Endothelial cell of hepatic sinusoid (primary cell): ENCODE data around the gene NRXN3.
"Not testable (repeated sequence)": the region's sequence is repeated elsewhere in the genome, so short reads cannot be mapped to it uniquely, and the experiment has no call there.

Experiments
- in situ Hi-C: cut with HindIII; loops from 2 replicates; pipeline ENCODE4 v1.10.0; 2017; ENCODE audit warnings: low sequenced_read_pairs

The NRXN3 gene

DNA sequence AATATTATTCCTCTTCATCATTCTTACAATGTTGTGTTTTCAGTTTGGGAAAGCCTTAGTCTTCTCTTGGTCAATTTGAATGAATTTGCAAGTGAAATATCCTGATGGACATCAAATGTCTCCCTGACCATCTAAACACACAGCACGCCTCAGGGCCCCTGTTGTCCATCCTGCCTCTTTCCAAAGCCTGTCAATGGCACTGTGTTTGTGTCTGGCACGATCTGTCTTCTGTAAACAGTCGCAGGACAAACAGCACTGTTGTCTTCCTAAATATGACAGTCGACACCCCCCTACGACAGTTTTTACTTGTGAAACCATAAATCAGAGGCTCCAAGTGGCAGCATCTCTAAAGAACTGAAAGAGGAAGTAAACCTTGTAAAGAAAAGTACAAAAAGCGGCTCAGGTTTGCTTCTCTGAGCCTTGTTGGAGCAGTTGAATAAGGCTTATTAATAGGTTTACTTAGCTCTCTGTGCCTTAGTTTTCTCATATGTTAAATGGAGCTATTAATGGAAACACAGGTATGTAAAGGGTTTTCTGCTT, 285.8 kb downstream of the NRXN3 start:
- in situ Hi-C loops, result no loop called here

GRCh38 chr14:78469947-78470346, 299.8 kb downstream of the NRXN3 start:
- in situ Hi-C loops, result no loop called here

- in situ Hi-C loops, result no loop called here
These were observed 309.1 kb downstream of the NRXN3 start for GRCh38 chr14:78479127-78479780.

- in situ Hi-C loops, result no loop called here
These were observed 313.9 kb downstream of the NRXN3 start for GRCh38 chr14:78484028-78484427.

- in situ Hi-C loops, result no loop called here
These were observed 315.9 kb downstream of the NRXN3 start for GRCh38 chr14:78486081-78486480.

- in situ Hi-C loops, result no loop called here
These were observed 316.4 kb downstream of the NRXN3 start for GRCh38 chr14:78486621-78487020.

DNA sequence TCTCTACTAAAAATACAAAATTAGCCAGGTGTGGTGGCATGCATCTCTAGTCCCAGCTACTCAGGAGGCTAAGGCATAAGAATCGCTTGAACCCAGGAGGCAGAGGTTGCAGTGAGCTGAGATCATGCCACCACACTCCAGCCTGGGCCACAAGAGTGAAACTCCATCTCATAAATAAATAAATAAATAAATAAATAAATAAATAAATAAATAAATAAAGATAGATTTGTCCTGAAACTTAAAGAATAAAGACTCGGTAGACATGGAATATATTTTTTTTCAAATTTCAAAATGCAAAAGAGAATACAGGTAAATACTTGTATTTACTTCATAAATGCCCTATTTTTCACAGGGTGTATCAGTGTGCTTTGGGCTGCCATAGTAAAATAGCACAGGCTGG, 317.4 kb downstream of the NRXN3 start:
- in situ Hi-C loops, result not testable (repeated sequence)

DNA sequence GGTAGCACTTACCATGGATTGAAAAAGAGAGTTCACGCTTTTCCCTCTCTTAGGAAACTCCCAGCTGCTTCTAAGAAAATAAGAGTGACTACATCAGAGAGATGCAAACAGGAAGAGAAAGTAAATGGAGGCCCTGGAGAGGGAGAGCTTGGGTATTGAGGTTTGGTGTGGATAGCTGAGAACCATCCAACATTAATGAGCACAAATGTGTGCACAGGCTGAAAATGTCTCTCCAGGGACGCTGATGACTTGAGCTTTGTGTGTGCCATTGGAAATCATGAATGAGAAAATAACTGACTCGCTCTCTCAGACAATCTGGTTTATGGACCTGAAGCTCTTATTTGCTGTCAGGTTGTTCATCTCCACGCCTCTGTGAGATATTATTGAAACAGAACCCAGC, 318.8 kb downstream of the NRXN3 start:
- in situ Hi-C loops, result no loop called here

GRCh38 chr14:78491048-78491447, 320.9 kb downstream of the NRXN3 start:
- in situ Hi-C loops, result no loop called here

DNA sequence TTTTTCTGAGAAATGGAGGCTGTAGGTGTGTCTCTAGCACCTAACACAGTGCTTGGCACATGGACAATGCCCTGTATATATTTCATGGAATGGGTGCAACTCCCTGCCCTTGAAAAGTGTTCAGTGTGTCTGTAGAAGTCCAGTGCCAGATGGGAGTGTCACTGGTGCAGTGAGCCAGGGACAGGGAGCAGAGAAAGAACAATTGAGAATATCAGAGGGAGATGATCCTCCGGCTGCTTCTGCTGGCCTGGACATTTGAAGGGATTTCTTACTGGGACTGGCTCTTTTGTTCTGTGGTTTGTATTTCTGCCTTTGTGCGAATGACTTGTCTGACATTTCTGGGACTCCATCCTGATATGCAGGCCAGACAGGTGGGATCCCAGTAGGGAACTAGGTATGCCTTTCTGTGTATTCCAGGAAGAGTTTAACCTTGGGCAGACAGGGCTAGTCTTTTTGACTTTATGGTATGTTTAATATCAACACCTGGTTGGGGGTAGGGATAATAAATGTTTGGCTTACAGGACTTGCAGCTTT, 328.0 kb downstream of the NRXN3 start:
- in situ Hi-C loops, result no loop called here

- in situ Hi-C loops, result no loop called here
These were observed 331.7 kb downstream of the NRXN3 start for GRCh38 chr14:78501909-78502308.

GRCh38 chr14:78508023-78508422, 337.9 kb downstream of the NRXN3 start:
- in situ Hi-C loops, result no loop called here

GRCh38 chr14:78509516-78509915, 339.3 kb downstream of the NRXN3 start:
- in situ Hi-C loops, result no loop called here

- in situ Hi-C loops, result no loop called here
These were observed 341.8 kb downstream of the NRXN3 start for GRCh38 chr14:78512021-78512420.

GRCh38 chr14:78519863-78520262, 349.7 kb downstream of the NRXN3 start:
- in situ Hi-C loops, result no loop called here

DNA sequence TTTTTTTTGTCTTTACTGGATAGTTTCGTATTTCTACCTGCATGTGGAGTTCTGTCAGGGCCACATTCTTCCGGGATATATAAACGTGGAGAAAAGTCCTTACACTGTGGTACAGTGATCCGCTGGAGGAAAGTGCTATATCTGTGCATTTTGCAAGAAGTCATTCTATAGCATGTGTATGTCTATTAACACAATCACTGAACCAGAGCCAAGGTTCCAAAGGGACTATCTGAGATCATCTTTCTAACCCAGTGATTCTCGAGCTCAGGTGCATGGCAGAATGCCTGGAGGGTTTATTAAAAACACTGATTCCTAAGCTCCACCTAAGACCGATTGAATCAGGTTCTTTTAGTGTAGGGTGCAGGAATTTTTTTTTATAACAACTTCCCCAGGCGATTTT, 354.0 kb downstream of the NRXN3 start:
- in situ Hi-C loops, result no loop called here

GRCh38 chr14:78524766-78525165, 354.6 kb downstream of the NRXN3 start:
- in situ Hi-C loops, result no loop called here

DNA sequence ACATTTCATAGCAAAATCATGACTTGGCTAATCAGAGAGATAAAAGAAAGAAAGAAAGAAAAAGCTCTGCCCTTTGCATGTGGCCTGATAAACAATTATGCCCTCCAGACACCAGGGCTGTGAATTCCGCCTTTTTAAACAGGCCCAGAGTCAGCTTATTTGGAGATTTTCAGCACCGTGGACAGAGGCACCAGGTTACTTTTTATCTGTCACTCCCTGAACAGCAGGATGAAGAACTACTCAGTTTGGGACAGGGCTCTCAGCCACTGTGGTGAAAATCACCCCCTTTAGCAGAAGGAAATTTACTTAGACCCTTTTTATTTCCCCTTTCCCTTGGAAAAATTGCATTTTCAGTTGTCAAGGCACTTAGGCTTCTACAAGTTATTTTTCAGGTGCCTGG, 359.9 kb downstream of the NRXN3 start:
- in situ Hi-C loops, result no loop called here

GRCh38 chr14:78534141-78534540, 364.0 kb downstream of the NRXN3 start:
- in situ Hi-C loops, result no loop called here

DNA sequence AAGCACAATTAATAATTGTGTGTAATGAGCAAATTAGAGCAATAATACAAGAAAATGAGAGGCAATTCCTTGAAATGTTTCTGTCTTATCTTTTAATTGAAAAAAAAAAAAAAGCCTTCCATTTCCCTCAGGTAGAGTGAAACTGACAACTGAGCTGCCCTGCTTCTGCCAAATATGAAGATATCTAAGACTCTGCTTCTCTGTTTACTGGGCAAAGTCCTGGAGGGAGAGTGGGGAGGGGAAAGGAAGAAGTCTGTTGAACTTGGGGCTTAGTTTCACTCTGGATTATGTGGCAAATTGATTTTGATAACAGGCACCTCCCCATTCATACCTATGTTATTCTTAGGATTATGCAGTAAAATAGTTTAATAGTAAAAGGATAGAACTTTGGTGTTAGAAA, 364.9 kb downstream of the NRXN3 start:
- in situ Hi-C loops, result no loop called here

- in situ Hi-C loops, result not testable (repeated sequence)
These were observed 371.6 kb downstream of the NRXN3 start for GRCh38 chr14:78541788-78542187.

DNA sequence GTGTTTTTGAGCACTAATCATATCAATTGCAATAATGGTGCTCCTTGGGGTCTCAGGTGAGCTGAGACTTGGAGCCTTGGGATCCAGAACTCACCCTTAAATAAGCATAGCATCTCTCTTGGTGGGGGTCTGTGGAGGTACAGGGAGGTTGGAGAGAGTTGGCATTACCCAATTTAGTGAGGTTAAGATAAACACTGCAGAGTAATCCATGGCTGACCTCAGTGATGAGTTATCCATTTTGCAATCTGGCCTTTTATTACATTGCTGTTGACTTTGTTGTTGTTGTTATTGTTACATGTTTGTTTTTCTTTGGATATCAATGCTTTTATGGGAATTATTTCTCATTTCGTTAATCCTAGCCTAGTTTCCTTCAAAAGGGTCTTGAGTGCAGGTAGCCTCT, 373.3 kb downstream of the NRXN3 start:
- in situ Hi-C loops, result no loop called here

GRCh38 chr14:78561074-78561473, 390.9 kb downstream of the NRXN3 start:
- in situ Hi-C loops, result no loop called here
